Measurements from ENCODE around the gene TMEM63A.

- TF ChIP-seq CTCF (conservative IDR thresholded peaks at IDR 0.05) = no peak
- no peak for TF ChIP-seq ZFX (IDR thresholded peaks at IDR 0.05)
Measured at GRCh38 chr1:225824533-225824941, 57.6 kb downstream of the TMEM63A start.
